ENCODE results near the gene MEPCE. TPM values are rescaled to one million over a fixed set of nuclear protein-coding genes. Genes with fewer than 3 reads are reported as not detected.

The MEPCE gene
- total RNA-seq, 1 donor from 2014 or later = 33.7 TPM

DNA sequence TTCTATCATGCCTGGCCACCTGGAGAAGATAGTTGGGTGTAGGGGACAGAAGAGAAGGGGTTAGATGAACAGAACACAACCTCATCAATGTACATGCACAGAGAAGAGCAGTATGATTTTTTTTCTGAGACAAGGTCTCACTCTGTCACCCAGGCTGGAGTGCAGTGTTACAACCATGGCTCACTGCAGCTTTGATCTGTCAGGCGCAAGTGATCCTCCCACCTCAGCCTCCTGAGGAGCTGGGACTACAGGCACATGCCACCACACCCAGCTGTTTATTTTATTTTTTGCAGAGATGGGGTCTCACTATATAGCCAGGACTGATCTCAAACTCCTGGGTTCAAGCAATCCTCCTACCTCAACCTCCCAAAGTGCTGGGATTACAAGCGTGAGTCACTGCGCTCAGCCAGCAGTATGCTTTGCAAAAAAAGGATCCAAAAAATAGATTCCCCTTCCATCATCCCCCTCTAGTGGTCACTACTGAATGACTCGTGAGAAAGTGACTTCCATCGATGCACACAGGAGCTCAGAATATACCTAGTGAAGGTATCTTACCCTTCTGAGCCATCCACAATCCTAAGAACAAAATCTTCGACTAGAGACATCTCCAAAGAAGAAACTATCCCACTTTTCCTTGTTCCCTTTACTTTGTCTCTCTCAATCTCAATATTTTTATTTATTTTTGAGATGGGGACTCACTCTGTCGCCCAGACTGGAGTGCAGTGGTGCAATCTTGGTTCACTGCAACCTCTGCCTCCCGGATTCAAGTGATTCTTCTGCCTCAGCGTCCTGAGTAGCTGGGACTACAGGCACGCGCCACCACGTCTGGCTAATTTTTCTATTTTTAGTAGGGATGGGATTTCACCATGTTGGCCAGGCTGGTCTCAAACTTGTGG is 22.1 kb upstream of the MEPCE start:
- peak; percentile 56 for DNase-seq (ENCODE audit: low spot score)

DNA sequence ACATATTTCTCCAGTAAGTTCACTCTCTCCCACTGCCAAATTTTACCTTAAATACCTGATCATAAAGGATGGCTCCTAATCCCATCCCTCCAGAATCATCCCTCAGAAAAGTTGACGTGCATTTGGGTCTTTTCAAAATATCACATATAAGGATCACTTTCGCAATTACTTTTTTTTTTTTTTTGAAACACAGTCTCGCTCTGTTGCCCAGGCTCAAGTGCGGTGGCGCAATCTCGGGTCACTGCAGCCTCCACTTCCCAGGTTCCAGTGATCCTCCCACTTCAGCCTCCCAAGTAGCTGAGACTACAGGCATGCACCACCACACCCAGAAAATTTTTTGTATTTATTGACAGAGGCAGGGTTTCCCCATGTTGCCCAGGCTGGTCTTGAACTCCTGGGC is 18.5 kb upstream of the MEPCE start:
- DNase-seq (ENCODE audit: low spot score) = no peak

GRCh38 chr7:100413346-100413745 is 16.3 kb upstream of the MEPCE start:
- DNase-seq (ENCODE audit: low spot score) = no peak

DNA sequence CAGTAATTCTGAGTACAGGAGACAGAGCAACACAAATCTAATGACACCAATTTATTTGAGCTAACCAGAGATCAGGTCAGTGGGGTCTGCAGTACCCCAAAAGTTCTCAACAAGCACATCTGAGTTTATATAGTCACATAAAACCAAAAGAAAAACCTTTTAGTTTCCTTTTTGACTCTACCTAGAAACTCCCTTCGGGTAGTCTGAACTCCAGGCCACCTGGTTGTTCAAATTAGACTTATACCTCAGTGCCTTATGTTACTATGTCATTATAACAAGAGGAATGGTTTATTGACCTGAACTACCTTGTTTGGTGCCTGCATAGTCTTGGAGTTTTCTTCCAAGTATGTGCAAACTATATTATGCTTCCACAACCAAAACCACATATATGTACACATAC is 15.7 kb upstream of the MEPCE start:
- DNase-seq (ENCODE audit: low spot score) = no peak

DNA sequence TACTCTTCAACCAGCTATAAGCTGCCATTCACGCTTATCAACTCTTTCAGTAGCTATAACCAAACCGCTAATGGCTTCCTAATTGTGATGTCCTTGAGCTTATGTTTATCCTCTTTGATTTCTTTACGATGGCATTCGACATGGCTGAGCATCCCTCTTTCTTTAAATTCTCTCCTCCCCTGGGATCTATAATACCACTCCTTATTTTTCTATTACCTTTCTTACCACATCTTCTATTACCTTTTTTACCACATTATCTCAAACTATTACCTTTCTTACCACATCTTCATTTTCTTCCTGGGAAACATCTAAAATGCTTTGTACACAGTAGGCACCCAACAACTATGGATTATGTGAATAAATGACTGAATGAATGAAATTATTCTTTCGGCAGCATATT is 14.2 kb upstream of the MEPCE start:
- no peak for DNase-seq (ENCODE audit: low spot score)

GRCh38 chr7:100418930-100419659 is 10.5 kb upstream of the MEPCE start:
- no peak for DNase-seq (ENCODE audit: low spot score)

DNA sequence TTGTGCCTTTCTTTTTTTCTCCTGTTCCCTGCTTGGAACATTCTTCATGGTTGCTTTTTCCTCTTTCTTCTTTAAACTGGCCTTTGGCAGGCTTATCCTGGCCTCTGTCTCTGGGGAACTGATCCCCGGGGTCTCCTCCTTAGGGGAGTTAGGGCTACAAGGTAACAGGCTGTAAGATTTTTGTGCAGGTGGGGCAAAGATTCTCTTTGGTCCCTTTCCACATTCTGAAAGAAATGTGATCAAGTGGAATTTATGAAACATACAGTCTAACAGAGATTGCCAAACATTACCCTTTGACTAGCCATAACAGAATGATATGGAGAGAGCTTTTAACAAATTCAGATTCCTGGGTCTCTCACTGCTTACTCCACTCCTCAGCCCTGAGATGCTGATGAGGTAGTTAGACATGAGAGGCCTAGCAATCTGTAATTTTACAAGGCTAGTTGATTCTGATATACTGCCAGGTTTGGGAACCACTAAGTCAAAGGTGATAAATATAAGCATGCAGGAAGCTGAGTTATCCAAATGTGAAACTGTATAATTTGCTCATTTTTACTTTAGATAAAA is 9.9 kb upstream of the MEPCE start:
- DNase-seq (ENCODE audit: low spot score) = no peak

DNA sequence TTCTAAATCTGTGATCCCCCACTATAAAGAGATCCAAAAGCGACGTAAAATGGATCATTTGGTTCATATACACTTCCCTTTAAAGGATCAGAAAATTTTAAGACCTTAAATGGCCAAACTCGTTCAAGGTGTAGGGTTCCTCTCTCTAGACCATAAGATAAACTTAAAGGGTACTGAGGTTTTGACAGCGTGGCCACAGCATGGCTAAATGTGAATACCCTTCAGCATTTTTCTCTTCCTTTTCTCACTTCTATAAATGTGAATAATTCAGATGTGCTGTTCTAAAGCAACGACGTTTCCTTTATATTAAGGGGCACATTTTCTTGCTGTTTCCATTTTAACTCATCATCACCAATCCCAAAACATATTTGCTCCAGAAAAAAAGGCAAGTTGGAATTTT is 6.3 kb upstream of the MEPCE start:
- DNase-seq (ENCODE audit: low spot score) = no peak

DNA sequence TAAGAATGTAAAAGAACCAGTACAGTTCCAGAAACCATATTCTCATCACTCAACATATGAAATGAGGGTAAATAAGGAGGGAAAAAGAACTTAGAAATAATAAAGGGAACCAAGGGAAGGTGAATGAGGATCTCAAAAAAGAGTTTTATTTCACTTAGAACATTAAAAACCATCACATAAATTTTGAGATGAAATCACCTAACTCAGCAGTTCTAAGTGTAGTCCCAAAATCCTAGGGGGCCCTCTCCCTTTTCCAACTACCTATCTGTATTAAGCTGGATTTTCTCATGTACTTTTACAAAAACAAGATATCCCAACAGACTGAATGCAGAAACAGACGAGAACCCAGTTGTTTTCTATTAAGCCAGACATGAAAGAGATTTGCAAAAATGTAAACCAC is 4.3 kb upstream of the MEPCE start:
- no peak for DNase-seq (ENCODE audit: low spot score)

GRCh38 chr7:100426516-100426915 is 3.1 kb upstream of the MEPCE start:
- DNase-seq (ENCODE audit: low spot score) = no peak

GRCh38 chr7:100427762-100428198 is 1.9 kb upstream of the MEPCE start:
- no peak for DNase-seq (ENCODE audit: low spot score)

GRCh38 chr7:100428199-100428966 is 1.2 kb upstream of the MEPCE start, which contains the start of gene ZCWPW1:
Gene ZCWPW1 (minus strand): TSS chr7:100428703. CDS start chr7:100420649, 8,054 bp downstream.
- DNase-seq (ENCODE audit: low spot score) = peak; percentile 97

GRCh38 chr7:100428967-100429636 is 529 bp upstream of the MEPCE start:
- peak; percentile 100 for DNase-seq (ENCODE audit: low spot score)

- no peak for DNase-seq (ENCODE audit: low spot score)
These were observed 1.1 kb downstream of the MEPCE start for GRCh38 chr7:100430493-100431285.

GRCh38 chr7:100431286-100431735 is 1.7 kb downstream of the MEPCE start:
- DNase-seq (ENCODE audit: low spot score) = no peak

GRCh38 chr7:100432053-100432452 is 2.4 kb downstream of the MEPCE start:
- no peak for DNase-seq (ENCODE audit: low spot score)

- no peak for DNase-seq (ENCODE audit: low spot score)
These were observed 3.1 kb downstream of the MEPCE start for GRCh38 chr7:100432621-100433275.

- DNase-seq (ENCODE audit: low spot score) = no peak
These were observed 3.6 kb downstream of the MEPCE start for GRCh38 chr7:100433276-100433591.

- DNase-seq (ENCODE audit: low spot score) = no peak
These were observed 4.1 kb downstream of the MEPCE start for GRCh38 chr7:100433592-100434296.
